LNCaP clone FGC (cell line): ENCODE data around the gene ATP6V0E2.
"Not testable (repeated sequence)": the region's sequence is repeated elsewhere in the genome, so short reads cannot be mapped to it uniquely, and the experiment has no call there.

Experiments
- DNase-seq: peaks from one replicate; pipeline ENCODE4 v3.0.0-alpha.2; 2011; ENCODE audit warnings: low read depth
- H3K4me3 ChIP-seq: 2 replicates; pipeline ENCODE4 v1.5.1; 2011; ENCODE audit warnings: mild to moderate bottlenecking, low read depth, low read length, control low read depth
- TF ChIP-seq, protein P1 (sequence below): IDR thresholded peaks from 2 replicates; pipeline ENCODE4 v1.5.1; 2012; ENCODE audit warnings: mild to moderate bottlenecking; ENCODE audit not compliant: control insufficient read depth, insufficient read depth; ENCODE audit errors: extremely low read depth

The ATP6V0E2 gene

DNA sequence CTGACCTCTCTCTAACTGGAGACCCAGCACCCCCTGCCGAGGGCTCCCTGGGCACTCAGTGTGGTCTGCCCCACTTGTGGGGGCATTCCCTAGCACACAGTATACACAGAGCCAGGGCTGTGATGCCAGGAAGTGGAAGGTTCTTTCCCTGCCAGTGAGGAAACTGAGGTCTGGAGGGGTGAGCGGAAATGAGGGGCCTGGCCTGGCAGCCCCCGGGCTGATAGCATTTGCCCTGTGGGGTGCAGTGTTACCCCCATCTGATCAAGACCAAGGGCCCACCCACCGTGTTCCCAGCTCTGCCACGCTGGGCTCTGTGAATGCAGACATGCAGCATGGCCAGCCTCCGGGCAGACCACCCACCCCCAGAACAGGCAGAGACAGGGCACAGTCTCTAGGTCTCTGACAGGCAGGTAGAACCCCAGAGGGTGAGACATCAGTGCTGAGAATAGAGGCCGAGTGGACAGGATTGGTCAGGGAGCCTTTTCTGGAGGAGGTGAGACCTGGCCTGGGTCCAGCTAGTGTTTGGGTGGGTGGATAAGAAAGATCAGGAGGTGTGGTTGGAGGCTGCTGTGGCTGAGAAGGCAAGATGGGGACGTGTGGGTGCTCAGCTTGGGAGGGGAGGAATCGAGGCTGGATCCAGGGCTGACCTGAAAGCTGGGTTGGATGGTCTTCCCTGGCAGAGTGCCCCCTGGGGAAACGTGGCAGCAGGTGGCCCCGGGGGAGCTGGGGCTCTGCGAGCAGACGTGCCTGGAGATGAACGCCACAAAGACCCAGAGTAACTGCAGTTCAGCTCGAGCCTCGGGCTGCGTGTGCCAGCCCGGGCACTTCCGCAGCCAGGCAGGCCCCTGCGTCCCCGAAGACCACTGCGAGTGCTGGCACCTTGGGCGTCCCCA is 46.4 kb upstream of the ATP6V0E2 start:
- DNase-seq: no peak
- TF ChIP-seq, protein P1, sequence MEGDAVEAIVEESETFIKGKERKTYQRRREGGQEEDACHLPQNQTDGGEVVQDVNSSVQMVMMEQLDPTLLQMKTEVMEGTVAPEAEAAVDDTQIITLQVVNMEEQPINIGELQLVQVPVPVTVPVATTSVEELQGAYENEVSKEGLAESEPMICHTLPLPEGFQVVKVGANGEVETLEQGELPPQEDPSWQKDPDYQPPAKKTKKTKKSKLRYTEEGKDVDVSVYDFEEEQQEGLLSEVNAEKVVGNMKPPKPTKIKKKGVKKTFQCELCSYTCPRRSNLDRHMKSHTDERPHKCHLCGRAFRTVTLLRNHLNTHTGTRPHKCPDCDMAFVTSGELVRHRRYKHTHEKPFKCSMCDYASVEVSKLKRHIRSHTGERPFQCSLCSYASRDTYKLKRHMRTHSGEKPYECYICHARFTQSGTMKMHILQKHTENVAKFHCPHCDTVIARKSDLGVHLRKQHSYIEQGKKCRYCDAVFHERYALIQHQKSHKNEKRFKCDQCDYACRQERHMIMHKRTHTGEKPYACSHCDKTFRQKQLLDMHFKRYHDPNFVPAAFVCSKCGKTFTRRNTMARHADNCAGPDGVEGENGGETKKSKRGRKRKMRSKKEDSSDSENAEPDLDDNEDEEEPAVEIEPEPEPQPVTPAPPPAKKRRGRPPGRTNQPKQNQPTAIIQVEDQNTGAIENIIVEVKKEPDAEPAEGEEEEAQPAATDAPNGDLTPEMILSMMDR: no peak
- no peak overlapping the region for H3K4me3 ChIP-seq

DNA sequence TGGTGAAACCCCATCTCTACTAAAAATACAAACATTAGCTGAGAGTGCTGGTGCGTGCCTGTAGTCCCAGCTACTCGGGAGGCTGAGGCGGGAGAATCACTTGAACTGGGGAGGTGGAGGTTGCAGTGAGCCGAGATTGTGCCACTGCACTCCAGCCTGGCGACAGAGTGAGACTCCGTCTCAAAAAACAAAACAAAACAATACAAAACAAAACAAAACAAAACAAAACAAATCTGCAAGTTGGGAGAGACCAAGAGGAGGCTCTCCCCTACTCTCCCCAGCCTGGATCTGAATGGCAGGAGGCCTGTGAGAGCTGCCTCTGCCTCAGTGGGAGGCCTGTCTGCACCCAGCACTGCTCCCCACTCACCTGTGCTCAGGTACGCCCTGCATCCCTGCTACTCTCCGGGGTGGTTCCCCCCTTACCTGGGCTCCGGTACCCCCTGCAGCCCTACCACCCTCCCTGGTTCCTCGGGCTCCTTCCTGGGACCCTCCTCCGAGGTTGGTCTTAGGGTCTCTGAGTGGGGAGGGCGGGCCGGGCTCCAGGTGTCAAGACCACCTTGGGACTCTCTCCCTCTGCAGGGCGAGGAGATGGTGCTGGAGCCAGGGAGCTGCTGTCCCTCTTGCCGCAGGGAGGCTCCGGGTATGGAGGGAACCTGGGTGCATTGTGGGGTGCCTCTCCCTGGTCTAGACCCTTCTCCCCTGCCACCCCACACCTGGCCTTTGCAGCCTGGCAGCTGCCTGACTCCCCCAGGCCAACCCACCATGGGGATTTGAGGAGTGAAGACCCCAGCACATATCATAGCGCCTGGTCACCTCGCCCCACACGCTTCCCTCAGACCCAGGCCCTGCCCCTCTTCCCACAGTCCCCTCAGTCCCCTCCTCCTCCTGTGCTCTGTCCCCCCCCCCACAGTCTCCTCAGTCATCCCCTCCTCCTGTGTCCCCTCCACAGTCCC is 45.1 kb upstream of the ATP6V0E2 start:
- TF ChIP-seq, protein P1: no peak
- no peak overlapping the region for H3K4me3 ChIP-seq
- DNase-seq: no peak

DNA sequence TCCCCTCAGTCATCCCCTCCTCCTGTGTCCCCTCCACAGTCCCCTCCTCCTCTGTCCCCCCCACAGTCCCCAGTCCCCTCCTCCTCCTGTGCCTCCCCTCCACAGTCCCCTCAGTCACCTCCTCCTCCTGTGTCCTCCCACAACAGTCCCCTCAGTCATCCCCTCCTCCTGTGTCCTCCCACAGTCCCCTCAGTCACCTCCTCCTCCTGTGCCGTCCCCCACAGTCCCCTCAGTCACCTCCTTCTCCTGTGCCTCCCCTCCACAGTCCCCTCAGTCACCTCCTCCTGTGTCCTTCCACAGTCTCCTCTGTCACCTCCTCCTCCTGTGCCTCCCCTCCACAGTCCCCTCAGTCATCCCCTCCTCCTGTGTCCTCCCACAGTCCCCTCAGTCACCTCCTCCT is 43.2 kb upstream of the ATP6V0E2 start:
- not testable (repeated sequence) for H3K4me3 ChIP-seq, DNase-seq

DNA sequence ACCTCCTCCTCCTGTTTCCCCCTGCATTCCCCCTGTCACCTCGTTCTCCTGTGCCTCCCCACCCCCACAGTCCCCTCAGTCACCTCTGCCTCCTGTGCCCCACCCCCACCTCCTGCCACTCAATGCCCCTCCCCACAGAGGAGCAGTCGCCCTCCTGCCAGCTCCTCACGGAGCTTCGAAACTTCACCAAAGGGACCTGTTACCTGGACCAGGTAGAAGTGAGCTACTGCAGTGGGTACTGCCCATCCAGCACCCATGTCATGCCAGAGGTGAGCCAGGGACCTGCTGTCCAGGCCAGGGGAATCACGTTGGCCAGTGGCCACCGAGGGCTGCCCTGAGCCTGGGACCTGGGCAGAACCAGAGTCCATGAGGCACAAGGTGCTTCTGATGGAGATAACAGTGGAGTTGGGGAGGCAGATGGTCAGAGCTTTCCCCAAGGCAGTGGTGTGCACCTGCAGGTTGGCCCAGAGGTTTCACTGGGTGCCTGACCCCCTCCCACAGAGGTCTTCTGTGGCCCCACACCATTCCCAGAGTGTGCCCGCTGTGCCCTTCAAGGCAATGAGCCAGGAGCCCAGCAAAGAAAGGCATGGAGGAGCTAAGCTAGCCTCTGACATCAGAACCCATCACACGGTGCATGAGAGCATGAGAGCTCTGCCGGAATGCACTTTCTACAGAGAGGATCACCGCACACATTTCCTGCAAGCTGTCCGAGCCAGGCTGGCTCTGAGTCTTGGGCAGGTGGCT is 42.6 kb upstream of the ATP6V0E2 start:
- TF ChIP-seq, protein P1: no peak
- DNase-seq: no peak
- H3K4me3 ChIP-seq: no peak overlapping the region

DNA sequence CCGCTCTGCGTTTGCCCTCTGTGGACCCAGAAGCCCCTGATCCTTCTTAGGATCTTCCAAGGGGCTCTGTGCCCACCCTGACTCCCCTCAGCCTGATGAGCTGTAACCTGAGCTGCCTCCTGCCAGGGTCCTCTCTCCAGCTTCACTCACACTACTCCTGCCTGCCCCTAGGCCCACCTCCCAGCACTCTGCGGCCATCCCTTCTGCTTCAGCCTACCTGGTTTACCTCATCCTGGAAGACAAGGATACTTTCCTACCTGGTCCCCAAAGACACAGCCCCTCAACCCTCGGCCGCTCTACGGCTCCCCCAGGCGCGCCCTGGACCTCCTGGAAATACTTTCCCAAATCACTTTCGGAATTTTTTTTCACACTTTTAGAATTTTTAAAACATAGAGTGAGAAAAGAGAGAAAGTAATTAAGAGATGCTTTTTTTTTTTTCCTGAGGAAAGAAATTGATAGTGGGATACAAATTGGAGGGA is 42.0 kb upstream of the ATP6V0E2 start:
- TF ChIP-seq, protein P1: no peak
- no peak overlapping the region for H3K4me3 ChIP-seq
- DNase-seq: no peak

DNA sequence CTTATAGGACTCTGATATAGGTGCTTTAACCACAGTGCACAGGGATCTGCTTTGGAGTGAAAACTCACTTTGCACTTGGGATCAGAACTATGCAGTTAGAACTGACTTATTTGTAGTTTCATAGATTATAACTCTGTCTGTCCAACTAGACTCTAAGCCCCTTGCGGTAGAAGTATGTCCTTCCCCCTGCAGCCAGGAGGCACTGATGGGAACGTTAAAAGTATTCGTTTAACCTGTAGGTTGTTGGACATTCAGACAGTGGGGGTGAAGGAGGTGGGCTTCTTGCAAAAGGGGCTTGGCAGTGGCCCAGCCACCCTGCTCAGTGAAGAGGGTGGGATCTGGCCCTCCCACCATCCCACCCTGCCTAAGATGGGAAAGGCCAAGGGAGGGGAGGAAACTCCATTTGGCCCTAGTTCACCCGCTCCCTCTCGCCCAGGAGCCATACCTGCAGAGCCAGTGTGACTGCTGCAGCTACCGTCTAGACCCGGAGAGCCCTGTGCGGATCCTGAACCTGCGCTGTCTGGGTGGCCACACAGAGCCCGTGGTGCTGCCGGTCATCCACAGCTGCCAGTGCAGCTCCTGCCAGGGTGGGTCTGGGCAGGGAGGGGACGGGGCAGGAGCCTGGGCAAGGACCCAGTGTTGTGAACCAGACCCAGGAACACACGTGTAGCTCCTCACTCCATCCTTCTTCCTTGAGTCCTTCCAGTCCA is 41.3 kb upstream of the ATP6V0E2 start:
- no peak overlapping the region for H3K4me3 ChIP-seq
- TF ChIP-seq, protein P1: no peak
- DNase-seq: no peak
